Stimulated activated CD8-positive, alpha-beta memory T cell treated with anti-CD3 and anti-CD28 coated beads, Interleukin-15, amount 100 ng/mL, for 4 hours (primary cell): Measurements from ENCODE around the gene EPHA4.

ENCODE experiments used
- DNase-seq, 2 donors: peaks; one replicate each; pipeline ENCODE4 v3.0.0-alpha.2; 2020; ENCODE audit warnings: low read depth in 2 of 2

Gene EPHA4

DNA sequence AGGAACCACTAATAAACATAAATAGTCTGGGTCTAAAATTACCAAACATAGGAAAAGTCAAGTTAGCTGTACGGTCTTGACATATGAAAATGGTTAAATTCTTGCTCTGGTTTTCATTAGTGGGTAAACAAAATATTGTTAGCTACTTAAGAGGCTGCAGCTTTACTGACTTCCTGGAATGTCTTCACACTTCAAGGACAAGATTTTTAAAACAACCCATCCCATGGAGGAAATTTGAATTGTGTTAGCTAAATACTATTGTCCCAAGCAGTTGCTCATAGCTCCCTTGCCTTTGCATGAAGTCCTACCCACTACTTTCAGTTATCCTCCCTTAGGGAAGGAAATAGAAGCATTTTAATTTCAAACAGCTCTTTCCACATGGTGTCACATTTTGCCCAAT is 128.5 kb downstream of the EPHA4 start:
- no peak for DNase-seq

DNA sequence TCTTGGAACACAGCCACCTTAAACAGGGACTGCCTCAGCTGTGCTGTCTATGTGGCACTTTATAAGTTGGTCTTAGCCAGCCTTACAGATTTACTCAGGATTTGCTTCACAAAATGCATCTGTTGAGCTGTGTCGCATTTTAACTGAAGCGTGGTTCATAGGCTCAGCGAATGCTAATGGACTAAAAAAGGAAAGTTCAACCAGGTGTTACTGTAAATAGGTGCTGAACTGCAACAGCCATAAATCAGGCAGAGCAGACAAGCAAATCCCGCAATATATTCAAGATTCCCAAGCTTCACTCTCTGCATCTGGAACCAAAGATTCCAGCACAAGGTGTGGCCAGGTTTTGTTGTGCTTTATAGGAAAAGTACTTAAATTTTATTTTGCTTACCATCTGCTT is 130.0 kb downstream of the EPHA4 start:
- no peak for DNase-seq

DNA sequence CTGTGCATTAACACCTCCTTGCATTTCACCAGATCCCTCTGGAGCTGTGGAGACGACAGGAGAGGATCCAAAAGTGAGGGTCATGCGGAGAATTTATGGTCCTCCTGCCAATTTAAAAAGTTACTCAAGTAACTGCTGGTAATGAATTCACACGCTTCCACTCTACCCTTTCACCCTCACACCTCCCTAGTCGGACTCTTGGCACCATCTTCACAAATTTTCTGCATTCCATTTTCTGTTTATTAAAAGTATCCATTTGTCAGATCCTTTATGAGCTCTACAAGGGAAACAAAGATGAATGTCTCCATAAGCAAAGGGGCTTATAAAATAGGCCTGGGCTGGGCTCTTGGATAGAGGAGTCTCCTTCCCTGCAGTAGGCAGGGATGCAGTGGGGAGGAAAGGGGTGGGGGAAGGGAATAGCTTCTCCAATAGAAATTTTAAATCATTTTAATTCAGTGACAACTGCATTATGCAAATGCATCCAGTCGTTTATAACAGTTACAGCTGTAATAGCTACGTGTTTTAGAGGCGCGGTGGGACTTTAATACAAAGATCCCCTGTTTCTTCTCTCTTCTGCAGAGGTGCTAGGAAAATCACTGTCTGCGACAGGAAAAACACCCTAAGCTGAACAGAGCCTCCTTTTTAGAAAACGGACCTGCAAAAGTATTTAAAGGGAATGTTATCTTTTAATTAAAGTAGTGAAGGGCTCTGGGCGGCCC is 132.2 kb downstream of the EPHA4 start:
- no peak for DNase-seq

DNA sequence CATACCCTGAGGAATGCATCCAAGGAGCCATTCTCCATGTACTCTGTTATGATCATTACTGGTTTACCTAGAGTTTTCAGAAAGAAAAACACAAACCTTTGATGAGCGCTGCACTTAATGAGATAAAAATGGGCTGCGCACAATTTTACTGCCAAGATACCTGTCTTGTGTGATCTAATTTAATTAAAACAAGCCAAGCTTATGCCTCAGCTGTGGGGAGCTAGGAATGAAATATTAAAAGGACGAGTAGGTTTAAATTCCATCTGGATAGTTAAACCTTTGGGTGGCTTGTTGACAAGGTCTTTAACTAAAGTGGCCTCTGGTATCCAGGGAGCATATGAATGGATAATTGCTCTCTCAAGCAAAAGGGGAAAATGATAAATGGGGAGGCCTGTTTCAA is 135.0 kb downstream of the EPHA4 start:
- no peak for DNase-seq

DNA sequence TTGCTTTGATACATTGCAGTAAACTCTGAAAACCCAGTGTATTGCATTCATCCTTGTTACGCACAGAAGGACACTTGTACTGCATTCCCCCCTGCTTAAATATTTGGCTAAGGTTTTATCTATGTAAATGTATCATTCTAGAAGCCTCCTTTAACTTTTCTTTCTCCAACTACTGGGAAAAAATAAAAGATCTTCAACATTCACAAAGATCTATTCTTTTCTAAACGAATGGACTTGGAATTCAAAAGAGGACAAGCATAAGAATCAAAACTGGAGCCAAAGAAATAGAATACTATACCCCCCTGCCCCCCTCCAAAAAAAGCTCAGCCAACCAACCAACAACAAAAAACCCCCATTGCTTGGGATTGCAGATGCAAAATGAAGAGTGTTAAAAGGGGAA is 136.9 kb downstream of the EPHA4 start:
- no peak for DNase-seq

DNA sequence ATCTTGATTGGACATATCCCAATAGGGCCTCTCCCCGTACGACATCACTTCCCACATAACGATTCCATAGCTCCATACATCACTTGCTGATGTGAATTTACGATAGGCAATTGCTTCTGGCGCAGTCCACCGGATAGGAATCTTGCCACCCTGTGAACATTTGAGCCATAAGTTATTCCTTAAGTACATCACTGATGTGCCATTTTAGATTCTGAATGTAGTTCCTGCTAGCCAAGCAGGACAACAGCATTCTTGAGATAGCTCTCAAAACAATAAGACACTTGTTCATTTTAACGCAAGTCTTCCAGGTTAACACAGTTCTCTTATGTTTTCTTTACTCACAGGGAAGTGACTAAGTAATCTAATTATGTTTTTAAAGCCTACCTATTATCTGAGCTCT is 138.0 kb downstream of the EPHA4 start:
- DNase-seq: no peak

DNA sequence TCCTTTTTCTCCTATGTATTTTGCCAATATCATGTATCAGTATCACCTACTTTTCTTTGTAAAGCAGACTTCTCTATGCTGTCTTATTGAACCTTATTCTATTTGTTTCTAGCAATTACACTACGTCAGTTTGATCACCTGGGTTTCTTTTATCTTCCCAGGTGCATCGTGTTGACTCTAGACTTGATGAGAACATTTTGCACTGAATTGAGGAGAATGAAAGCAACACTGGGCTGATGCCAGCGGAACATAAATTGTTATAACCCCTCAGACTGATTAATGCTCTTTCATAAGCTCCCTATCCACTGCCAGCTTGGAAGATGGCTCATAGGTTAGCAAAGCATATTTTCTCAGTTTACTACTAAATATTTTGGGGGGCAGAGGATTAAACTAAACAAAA is 140.6 kb downstream of the EPHA4 start:
- no peak for DNase-seq

DNA sequence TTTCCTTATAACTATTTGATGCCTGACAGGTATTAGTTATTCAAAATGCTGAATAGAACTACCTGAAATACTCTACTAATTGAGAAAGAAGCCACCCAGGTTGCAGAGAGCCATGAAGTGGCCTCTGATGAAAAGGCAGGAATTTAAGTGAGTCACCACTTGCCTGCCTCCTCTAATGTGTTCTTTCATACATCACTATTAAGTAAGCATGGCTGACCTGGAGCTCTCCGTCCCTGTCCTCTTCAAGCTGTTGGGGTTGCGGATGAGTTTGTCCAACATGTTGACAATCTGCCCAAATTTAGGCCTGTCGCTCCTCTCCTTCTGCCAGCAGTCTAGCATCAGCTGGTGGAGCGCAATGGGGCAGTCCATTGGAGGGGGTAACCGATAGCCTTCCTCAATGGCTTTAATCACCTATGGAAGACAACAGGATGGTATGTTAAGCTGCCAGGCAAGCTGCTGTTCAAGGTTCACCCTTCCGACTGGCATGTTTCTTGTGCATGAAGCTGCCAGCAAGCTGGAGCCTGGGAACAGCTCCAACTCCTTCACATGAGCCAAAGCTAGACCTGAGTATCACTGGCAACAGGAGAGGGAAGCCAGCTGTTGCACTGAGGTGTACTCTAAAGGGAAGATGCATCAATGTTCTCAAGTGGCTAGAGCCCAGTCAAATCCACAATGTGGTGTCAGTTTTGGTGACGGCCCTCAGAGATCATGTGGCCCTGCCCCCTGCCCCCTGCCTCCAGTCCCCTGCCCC is 142.2 kb downstream of the EPHA4 start:
- no peak for DNase-seq

DNA sequence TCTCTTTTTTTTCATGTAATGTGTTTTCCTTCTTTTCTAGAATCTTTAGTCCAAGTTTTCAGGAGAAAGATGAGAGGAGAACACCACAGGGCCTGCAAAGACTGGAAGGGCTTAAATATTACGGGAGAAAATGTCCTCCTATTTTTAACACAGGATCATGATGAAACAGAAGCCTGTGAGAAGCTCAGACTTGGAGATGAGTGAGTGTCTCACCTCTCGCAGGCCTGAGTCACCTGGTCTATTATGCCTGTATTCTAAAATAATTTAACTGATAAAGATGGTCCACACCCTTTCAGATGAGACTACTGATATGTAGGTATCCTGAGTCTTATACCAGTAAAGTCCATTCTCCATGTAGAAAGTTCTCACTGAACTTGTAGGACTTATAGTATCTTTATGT is 143.2 kb downstream of the EPHA4 start:
- DNase-seq: no peak

DNA sequence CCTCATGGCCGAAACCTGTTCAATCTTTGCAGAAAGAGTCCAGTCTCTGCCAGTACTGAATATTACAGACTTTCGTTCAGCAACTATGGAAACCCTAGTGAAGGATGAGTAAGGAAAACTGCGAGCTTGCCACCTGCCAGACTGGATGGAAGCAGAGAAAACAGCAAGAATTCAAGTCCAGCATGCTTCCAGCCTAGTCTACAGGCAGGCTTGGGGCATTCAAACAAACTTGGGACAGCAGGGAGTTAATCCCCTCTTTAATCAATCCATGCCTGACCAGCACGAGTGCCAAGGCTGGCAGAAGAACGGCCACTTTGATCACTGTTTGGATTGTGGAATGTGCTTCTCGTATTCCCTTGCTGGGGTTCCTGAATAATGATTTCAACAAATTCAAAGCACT is 145.2 kb downstream of the EPHA4 start:
- no peak for DNase-seq

DNA sequence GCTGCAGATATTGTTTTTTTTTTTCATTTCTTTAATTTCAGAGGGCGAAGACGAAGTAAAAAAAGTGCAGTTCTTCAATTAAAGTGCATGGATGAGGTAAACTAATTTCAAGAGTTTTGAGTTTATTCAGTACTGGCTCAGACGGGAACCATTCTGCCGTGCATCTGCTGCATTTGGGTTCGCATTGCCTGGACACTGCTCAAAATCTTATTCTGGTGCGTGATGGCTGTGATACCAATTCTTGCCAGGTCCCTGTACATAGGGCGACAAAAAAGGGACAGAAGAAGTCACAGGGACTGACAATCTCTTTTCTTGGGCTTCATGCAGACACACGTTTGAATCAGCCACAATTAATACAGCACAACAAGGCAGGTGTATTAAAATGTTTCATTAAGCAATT is 146.2 kb downstream of the EPHA4 start:
- no peak for DNase-seq

DNA sequence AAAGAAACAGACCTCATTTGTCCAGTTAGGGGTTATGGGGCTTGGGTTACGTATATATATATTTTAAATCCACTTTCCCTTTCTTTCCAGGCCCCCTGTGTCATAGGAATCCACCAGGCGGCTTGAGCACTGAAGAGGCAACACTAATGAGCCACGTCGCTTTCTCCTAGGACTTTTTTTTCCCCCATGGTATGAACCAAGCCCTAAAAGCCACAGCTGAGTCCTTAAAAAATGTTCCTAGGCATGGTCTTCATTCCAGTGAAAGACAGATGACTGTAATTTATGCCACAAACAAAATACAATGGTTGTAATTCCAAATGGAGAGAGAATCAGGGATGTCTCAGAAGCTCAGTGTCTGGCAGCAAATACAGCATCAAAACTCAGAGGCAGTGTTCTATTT is 146.8 kb downstream of the EPHA4 start:
- no peak for DNase-seq

DNA sequence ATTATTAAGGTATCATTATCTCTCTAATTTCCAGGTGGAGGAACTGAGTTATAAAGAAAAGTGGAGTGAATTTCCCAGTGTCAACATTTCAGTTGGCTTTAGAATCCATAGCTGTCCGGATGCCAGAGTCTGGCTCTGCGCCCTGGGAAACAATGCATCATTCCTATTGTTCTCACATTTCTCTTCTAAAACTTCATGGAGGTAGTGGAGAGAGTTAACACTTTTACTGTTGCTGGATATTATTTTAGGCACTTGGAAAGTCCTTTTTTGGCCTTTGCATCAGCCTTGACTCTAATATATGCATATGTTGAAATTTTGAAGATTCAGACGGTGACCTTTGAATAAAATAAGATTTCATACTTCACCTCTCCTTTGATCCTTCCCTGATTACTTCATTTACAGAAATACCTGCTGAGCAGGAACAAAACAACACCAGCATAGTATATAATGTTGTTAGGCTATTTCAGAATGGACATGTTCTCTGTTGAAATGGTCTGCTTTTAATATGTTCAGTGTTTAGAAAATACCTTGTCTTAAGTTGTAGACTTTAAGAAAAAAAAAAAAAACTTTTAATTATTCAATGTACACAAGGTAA is 148.8 kb downstream of the EPHA4 start:
- DNase-seq: no peak

DNA sequence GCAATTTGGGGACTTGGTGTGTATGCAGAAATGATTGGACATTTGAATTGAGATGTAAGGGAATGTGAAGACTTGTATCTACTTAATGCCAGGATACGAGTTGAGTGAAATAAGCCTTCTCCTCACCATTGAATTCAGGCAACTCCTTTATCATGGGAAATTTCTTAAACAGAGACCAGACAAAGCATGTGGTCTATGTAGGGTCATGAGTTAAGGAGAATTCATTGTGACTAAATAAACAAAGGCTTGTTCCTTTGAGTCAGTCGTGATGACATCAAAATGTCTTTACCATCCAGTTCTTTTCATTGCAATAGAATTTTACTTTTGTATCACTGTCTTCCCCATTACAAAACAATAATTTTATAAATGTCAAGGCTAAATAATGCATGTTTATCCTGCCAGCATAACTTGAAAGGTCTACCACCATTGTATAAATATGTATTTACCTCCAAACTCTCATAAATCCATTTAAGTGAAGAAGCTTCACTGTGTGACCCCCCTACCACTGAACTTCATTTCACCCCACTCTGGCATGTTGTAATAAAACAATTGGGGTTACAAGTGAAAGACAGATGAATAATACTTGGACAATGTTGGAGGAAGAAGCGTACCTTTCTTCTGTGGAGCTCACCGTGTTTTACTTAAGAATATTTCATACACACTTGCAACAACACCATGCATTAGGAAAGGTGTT is 149.4 kb downstream of the EPHA4 start:
- DNase-seq: no peak

DNA sequence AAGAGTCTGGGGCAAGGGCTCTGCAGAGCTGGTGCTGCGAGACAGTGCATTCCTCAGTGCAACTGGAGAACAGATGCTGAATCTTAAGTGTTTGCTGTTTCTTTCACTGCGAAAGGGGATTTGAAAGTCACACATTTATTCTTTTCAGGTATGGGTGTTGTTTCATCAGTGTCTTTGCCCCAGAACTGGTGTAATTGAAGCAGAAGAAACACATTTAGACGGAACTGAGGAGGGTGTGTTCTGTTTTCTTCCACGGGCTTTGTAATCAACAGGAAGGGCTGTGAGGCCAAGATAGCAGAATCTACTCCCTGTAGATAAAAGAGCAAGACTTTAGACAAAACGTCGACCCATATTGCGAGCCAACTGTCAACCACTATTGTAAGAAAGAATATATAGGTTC is 151.9 kb downstream of the EPHA4 start:
- no peak for DNase-seq

DNA sequence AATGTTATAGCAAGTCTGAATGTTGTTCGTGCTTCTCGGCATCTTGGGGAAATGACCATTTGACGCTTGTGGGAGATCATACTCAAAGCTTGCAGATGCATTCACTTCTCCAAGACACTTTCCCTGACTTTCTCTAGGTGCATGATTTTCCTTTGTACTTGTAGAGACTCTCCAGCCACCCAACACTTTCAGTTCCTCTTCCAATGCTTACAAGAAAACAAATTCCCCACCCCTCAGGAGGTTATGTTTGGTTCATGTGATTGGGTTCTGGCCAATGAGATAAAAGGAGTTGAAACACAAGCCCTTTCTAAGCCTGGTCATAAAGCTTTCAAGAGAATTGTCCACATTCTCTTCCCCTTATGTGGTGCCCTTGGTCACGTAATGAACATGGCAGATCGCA is 156.3 kb downstream of the EPHA4 start:
- no peak for DNase-seq

DNA sequence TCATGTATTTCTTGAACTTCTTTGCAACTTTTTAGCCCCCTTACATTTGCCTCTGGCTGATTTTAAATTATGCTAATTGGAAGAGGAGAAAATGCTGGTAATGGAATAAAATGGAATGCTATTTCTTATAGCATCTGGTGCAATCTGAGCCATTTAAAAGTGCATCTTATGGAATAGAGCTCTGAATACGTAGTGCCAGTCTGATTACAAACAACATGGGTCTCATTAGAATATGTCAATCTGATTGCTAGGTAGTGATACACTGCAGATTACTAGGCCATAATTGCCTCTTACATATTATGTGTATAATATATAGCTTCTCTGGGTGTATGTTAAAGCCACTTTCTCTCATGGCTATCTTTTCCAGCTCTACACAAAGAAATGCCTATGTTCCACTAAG is 159.1 kb downstream of the EPHA4 start:
- DNase-seq: no peak

DNA sequence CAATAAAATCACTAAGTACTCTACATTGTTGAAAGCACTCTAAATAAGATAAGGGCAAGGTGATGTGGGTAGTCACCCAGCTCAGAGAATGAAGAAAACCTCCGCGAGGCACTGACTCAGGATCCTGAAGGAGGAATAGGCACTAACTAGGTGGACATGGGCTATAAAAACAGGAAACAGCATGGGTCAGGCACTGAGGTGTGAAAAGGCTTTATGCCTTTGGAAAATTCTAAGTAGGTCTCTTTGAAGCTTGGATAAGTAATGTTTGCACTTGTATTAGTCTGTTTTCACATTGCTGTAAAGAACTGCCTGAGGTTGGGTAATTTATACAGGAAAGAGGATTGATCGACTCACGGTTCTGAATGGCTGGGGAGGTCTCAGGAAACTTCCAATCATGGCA is 161.6 kb downstream of the EPHA4 start:
- DNase-seq: no peak

DNA sequence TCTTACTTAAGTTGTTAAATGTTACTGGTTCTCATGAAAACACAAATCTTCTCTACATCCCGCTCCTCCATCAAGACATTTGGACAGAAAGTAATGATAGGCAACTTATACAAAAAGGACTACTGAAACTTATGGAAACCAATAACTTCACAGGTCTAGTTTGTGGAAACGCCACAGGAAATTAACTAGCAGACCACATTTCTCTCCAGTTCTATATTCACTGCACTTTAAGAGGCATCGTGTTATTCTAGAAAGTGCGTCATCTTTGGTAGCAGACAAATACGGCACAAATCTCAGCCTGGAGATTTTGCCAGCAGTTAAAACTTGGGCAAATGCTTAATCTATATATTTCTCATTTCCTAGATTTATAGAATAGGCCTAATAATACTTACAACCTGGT is 164.3 kb downstream of the EPHA4 start:
- no peak for DNase-seq

DNA sequence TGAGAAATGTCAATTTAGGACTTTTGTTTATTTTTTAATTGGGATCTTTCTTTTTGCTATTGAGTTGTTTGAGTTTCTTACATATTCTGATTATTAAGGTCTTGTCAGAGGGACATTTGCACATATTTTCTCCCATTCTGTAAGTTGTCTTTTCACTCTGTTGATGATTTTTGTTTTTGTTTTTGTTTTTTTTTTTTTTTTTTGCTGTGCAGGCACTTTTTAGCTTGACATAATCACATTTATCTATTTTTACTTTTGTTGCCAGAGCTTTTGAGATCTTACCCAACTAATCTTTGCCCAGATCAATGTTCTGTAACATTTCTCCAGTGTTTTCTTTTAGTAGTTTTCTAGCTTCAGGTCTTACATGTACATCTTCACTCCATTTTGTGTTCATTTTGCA is 166.6 kb downstream of the EPHA4 start:
- no peak for DNase-seq

DNA sequence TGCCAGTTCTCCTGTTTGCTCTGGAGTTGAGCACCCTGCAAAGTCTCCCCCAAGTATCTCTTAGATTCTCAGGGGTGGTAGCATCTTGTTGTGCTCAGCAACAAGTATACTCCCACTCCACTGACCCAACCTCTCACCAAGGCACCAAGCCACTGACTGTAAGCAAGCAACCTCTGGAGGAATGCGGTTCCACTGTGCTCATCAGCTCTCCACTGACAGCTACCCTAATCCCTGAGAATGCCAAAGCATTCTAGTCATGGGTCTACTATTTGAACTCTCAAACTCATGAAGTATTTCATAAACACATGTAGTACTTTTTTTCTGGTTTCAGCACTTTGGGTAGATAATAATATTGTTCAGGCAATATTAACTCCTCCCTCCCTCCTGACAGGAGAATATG is 170.0 kb downstream of the EPHA4 start:
- no peak for DNase-seq

DNA sequence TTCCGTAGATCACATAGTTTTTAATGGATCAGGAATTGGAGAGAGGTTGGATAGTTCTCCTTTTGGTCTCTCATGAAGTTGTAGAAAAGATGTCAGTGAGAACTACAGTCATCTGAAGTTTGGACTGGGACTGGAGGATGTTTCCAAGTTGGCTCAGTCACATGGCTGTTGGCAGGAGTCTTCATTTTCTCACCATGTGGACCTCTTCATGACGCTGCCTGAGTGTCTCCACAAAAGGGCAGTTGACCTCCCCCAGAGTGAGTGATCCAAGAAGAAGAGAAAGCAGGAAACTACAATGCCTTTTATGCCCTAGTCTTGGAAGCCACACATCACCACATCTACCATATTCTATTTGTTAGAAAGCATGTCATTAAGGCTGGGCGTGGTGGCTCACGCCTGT is 171.7 kb downstream of the EPHA4 start:
- no peak for DNase-seq

DNA sequence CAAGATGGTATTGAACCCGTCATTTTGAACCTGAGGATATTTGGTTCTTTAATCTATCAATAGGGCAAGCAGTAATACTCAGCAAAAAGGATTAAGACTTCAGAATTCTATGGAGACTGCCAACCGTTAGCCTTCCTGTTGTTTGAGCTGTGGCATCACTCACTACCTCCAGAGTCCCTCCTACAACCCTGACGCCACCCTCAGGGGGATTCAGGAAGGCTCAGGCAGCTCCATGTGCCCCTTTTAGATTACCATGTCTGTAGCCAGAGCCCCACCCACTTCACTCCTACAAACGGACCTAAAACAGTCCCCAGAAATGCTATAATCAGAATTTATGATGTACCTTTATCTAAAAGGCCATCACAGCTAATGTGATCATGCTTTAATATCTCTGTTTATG is 172.9 kb downstream of the EPHA4 start:
- no peak for DNase-seq
